Neural crest cell (in vitro differentiated cells): ENCODE results near the gene DNAJC1. TPM values are rescaled to one million over a fixed set of nuclear protein-coding genes. Genes with fewer than 3 reads are reported as not detected.
A peak's percentile ranks its signal among the peaks of the same experiment; 100 is the strongest.
"Not testable (repeated sequence)": the region's sequence is repeated elsewhere in the genome, so short reads cannot be mapped to it uniquely, and the experiment has no call there.

Experiments
- DNase-seq: peaks from one replicate; pipeline ENCODE4 v3.0.0; 2021; ENCODE audit warnings: low read depth, mixed read lengths, low spot score
- H3K27ac Mint-ChIP-seq: one replicate; pipeline ENCODE4 v1.8.0; 2021; ENCODE audit warnings: mild to moderate bottlenecking, mixed read lengths; ENCODE audit not compliant: unreplicated experiment
- H3K27me3 Mint-ChIP-seq: 2 replicates; pipeline ENCODE4 v1.8.0; 2021; ENCODE audit warnings: low read depth, mild to moderate bottlenecking, mixed read lengths
- H3K36me3 Mint-ChIP-seq: 2 replicates; pipeline ENCODE4 v1.8.0; 2021; ENCODE audit warnings: low read depth, mild to moderate bottlenecking, mixed read lengths
- H3K4me1 Mint-ChIP-seq: 2 replicates; pipeline ENCODE4 v1.8.0; 2021; ENCODE audit warnings: mixed read lengths
- H3K4me3 Mint-ChIP-seq: one replicate; pipeline ENCODE4 v1.8.0; 2021; ENCODE audit warnings: mild to moderate bottlenecking, mixed read lengths
- H3K9me3 Mint-ChIP-seq: 2 replicates; pipeline ENCODE4 v1.8.0; 2021; ENCODE audit warnings: mixed read lengths
- total RNA-seq: library from RNA; stranded (reverse); gene quantifications from 2 replicates; pipeline ENCODE4 v1.2.1, GENCODE V29; 2021
- TF ChIP-seq, protein P1 (sequence below): fragments of 200-600 bp; sonication (generic); conservative IDR thresholded peaks from 2 replicates; pipeline ENCODE4 v1.5.0; 2021; ENCODE audit warnings: antibody characterized with exemption, mild to moderate bottlenecking

The DNAJC1 gene
- total RNA-seq, 1 donor from 2014 or later = 34.3 TPM

DNA sequence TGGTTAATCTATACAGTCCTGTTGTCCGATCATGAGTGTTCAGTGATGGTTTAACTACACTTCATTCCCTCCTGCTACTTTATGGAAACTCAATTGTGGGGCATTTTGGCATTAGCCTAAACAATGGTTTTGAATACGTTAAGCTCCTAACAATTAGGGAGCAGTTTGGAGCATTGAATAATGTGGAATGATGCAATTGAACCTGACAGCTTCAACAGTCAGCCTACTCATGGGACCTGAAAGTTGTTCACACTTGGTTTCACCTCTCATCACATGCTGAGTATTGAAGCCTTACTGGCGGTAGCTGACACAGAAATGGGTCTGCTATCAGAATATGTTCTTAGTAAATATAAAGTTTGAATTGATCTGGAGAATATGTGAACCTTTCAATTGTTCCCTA is 283.4 kb downstream of the DNAJC1 start:
- Mint-ChIP-seq H3K4me3 (no peak overlapping the region), H3K27me3 (no peaks in the 10 kb centered on the region), H3K9me3 (no peaks in the 10 kb centered on the region), H3K36me3 (peaks cover 5% of the 10 kb centered on the region), H3K4me1 (peaks cover 40% of the 10 kb centered on the region), H3K27ac (no peak overlapping the region)
- TF ChIP-seq, protein P1, sequence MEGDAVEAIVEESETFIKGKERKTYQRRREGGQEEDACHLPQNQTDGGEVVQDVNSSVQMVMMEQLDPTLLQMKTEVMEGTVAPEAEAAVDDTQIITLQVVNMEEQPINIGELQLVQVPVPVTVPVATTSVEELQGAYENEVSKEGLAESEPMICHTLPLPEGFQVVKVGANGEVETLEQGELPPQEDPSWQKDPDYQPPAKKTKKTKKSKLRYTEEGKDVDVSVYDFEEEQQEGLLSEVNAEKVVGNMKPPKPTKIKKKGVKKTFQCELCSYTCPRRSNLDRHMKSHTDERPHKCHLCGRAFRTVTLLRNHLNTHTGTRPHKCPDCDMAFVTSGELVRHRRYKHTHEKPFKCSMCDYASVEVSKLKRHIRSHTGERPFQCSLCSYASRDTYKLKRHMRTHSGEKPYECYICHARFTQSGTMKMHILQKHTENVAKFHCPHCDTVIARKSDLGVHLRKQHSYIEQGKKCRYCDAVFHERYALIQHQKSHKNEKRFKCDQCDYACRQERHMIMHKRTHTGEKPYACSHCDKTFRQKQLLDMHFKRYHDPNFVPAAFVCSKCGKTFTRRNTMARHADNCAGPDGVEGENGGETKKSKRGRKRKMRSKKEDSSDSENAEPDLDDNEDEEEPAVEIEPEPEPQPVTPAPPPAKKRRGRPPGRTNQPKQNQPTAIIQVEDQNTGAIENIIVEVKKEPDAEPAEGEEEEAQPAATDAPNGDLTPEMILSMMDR = no peak
- DNase-seq = no peak

DNA sequence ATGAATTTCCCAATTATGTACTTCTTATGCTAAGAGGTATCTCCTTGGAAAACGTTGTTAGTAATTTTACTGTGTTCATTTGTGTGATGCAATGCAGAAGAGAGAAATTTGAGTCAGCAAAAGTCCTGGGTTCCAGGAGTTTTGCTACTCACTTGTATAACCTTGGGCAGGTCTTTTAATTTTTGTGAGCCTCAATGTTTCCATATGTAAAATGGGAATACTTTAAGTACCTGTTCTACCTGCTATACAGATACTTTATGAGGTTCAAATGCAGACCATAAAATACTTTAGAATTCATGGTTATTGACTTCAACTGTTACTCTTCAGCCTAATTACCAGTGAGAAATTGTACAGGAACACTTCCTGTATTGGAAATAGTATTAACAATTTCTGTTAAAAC is 284.0 kb downstream of the DNAJC1 start:
- no peak overlapping the region for H3K27ac Mint-ChIP-seq
- DNase-seq = no peak
- no peak overlapping the region for H3K4me3 Mint-ChIP-seq
- TF ChIP-seq, protein P1 = no peak
- H3K4me1 Mint-ChIP-seq = peaks cover 39% of the 10 kb centered on the region
- H3K9me3 Mint-ChIP-seq = no peaks in the 10 kb centered on the region
- peaks cover 5% of the 10 kb centered on the region for H3K36me3 Mint-ChIP-seq
- no peaks in the 10 kb centered on the region for H3K27me3 Mint-ChIP-seq

DNA sequence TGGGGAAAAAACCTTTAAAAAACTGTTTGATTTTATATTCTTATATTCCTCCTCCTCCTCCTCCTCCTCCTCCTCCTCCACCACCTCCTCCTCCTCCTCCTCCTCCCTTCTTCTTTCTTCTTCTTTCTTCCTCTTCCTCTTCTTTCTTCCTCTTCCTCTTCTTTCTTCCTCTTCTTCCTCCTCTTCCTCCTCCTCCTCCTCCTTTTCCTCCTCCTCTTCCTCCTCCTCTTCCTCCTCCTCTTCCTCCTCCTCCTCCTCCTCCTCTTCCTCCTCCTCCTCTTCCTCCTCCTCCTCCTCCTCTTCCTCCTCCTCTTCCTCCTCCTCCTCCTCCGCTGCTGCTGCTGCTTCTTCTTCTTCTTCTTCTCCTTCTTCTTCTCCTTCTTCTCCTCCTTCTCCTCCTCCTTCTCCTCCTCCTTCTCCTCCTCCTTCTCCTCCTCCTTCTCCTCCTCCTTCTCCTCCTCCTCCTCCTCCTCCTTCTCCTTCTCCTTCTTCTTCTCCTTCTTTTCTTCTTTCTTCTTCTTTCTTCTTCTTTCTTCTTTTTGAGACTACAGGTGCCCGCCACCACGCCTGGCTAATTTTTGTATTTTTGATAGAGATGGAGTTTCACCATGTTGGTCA is 286.0 kb downstream of the DNAJC1 start:
- H3K27ac Mint-ChIP-seq, H3K9me3 Mint-ChIP-seq, H3K27me3 Mint-ChIP-seq, H3K36me3 Mint-ChIP-seq, DNase-seq: not testable (repeated sequence)
- Mint-ChIP-seq H3K4me1 (peaks cover 35% of the 10 kb centered on the region), H3K4me3 (peak overlapping the region; percentile 28)

DNA sequence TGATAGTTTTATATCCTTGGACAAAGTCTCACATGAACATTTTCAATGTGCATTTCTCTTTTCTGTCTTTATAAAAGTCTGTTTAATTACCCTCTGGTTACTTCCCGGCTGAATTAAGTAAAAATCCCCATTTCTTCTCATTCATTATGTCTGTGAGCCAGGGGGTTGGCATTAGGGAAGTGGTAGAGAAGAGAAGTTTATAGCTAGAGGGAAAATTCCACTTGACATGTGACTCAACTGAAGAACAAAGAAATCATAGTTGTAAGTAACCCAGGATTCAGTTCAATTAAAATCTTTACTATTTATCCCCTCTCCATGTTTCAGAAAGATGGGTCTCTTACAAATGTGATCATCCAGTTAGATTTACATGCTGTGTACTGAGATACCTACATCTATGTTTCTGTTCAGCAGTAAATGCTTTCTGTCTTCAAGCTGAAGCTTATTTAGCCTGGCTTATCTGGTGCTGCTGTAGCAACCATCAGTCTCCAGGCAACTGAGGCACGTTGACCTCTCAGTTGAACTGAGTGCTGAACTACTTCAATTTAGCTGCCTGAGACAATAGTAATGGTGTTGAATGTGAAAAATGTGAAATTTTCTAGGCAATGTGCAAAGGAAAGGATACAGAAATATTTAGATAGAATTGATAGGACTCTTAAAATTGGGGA is 287.9 kb downstream of the DNAJC1 start:
- TF ChIP-seq, protein P1 = no peak
- Mint-ChIP-seq H3K27ac (peak overlapping the region; percentile 72), H3K36me3 (peaks cover 9% of the 10 kb centered on the region), H3K27me3 (no peaks in the 10 kb centered on the region), H3K9me3 (no peaks in the 10 kb centered on the region), H3K4me1 (peaks cover 35% of the 10 kb centered on the region), H3K4me3 (no peak overlapping the region)
- DNase-seq = no peak

DNA sequence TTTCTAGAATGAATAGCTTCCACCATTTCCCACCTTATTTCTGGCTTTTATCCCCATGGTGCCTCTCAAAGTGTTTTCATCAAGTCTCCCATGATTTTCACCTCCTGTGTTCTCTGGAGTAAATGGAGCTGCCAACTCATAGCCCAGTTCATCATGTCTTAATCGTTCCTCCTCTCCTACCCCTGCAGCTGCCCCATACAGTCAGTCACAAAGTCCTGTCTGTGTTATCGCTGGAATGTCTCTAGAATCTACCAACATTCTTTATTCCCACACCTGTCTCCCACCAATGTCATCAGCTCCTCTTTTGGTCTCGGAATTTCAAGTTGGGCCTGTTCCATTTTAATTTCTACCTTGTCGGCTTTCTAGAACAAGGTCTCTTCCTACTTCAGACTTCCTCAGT is 290.6 kb downstream of the DNAJC1 start:
- Mint-ChIP-seq H3K4me3 (no peak overlapping the region), H3K9me3 (no peaks in the 10 kb centered on the region), H3K4me1 (peaks cover 26% of the 10 kb centered on the region), H3K36me3 (peaks cover 10% of the 10 kb centered on the region), H3K27me3 (no peaks in the 10 kb centered on the region), H3K27ac (no peak overlapping the region)
- no peak for DNase-seq
- TF ChIP-seq, protein P1 = no peak

DNA sequence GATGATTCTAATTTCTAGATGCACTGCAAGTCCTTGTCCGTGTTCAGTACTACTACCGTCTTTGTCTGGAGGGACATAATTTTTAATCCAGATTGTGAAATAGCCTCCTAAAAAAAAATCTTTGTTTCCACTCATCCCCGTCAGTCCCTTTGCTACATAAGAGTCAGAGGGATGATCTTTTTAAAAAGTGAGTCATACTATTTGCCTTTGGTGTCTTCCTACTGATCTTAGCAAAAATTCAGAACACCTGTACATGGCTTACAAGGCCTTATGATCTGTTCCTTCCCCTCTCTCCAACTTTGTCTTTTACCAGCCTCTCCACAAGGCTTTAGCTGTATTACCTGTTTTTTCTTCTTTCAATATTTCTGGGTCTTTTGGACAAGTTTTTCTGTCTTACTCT is 296.0 kb downstream of the DNAJC1 start:
- Mint-ChIP-seq H3K4me3 (no peak overlapping the region), H3K36me3 (peaks cover 24% of the 10 kb centered on the region), H3K27ac (no peak overlapping the region), H3K27me3 (no peaks in the 10 kb centered on the region), H3K9me3 (no peaks in the 10 kb centered on the region), H3K4me1 (peaks cover 8% of the 10 kb centered on the region)
- no peak for DNase-seq
- TF ChIP-seq, protein P1 = no peak
